Glomerular visceral epithelial cell (primary cell): ENCODE measurements around the gene SH3TC1.
A peak's percentile ranks its signal among the peaks of the same experiment; 100 is the strongest.

Source experiments
- DNase-seq: peaks from one replicate; pipeline ENCODE4 v3.0.0-alpha.2; 2016; ENCODE audit errors: extremely low spot score

SH3TC1 gene

GRCh38 chr4:8180310-8181093, 18.6 kb upstream of the SH3TC1 start:
- DNase-seq = no peak

GRCh38 chr4:8181119-8181518, 18.0 kb upstream of the SH3TC1 start:
- DNase-seq = no peak

GRCh38 chr4:8181844-8182243, 17.2 kb upstream of the SH3TC1 start:
- DNase-seq = no peak

GRCh38 chr4:8182294-8182693, 16.8 kb upstream of the SH3TC1 start:
- DNase-seq = no peak

- DNase-seq = peak; percentile 27
Observed at GRCh38 chr4:8182858-8183725, 16.0 kb upstream of the SH3TC1 start.

GRCh38 chr4:8184061-8184460, 15.0 kb upstream of the SH3TC1 start:
- no peak for DNase-seq

- no peak for DNase-seq
Observed at GRCh38 chr4:8185295-8185694, 13.8 kb upstream of the SH3TC1 start.

- DNase-seq = no peak
Observed at GRCh38 chr4:8185930-8186329, 13.2 kb upstream of the SH3TC1 start.

- no peak for DNase-seq
Observed at GRCh38 chr4:8188085-8188484, 11.0 kb upstream of the SH3TC1 start.

- no peak for DNase-seq
Observed at GRCh38 chr4:8188743-8189550, 10.1 kb upstream of the SH3TC1 start.

GRCh38 chr4:8189551-8190466, 9.3 kb upstream of the SH3TC1 start:
- DNase-seq = no peak

- DNase-seq = peak; percentile 74
Observed at GRCh38 chr4:8191136-8191747, 7.8 kb upstream of the SH3TC1 start.

GRCh38 chr4:8192748-8193738, 6.0 kb upstream of the SH3TC1 start:
- peak; percentile 91 for DNase-seq

- no peak for DNase-seq
Observed at GRCh38 chr4:8194306-8195242, 4.5 kb upstream of the SH3TC1 start.

- DNase-seq = no peak
Observed at GRCh38 chr4:8195431-8195830, 3.7 kb upstream of the SH3TC1 start.

GRCh38 chr4:8195841-8196458, 3.1 kb upstream of the SH3TC1 start:
- DNase-seq = no peak

GRCh38 chr4:8197521-8197920, 1.6 kb upstream of the SH3TC1 start:
- DNase-seq = no peak
